A549 (cell line): ENCODE results near the gene PLCB4. TPM values are rescaled to one million over a fixed set of nuclear protein-coding genes. Genes with fewer than 3 reads are reported as not detected.

ENCODE experiments used
- ATAC-seq, 2 experiments: fragments of 200-7000 bp in 1 of 2; fragments of >200 bp in 1 of 2; cut with Nextera tagmentation in 1 of 2; cut with Tn5 transposase in 1 of 2; 3 replicates each; pipeline versions ENCODE4 v1.8.0 to v1.9.1; 2018 to 2020; ENCODE audit warnings: mild to moderate bottlenecking in 1 of 2, moderate library complexity in 1 of 2
- CTCF ChIA-PET: fragments of 300-600 bp; sonication (Branson Sonifier 250); formaldehyde crosslinking; extraction: SDS; loops from one replicate; lab custom pipeline; 2021; ENCODE audit warnings: antibody characterized with exemption, inconsistent platforms; lab: Yijun Ruan, JAX
- POLR2A ChIA-PET: fragments of 350-600 bp; formaldehyde crosslinking; extraction: SDS; loops from one replicate; lab custom pipeline; 2021; ENCODE audit warnings: antibody characterized with exemption, inconsistent platforms; lab: Yijun Ruan, JAX
- DNase-seq, 2 experiments: peaks; one replicate each; pipeline versions ENCODE4 v3.0.0 to v3.0.0-alpha.2; 2011 to 2016; ENCODE audit warnings: low read depth in 1 of 2, low spot score in 1 of 2
- FAIRE-seq: peaks from 2 replicates; lab custom pipeline; 2011; peaks lifted over from hg19 to GRCh38; lab: Jason Lieb, UNC
- H3K27ac ChIP-seq, 2 experiments: fragments of >200 bp; sonication (Bioruptor Twin); formaldehyde crosslinking; 3 replicates each; pipeline ENCODE4 v1.5.1; 2016 to 2017
- H3K4me1 ChIP-seq: fragments of >200 bp; sonication (Bioruptor Twin); formaldehyde crosslinking; 3 replicates; pipeline ENCODE4 v1.6.1; 2016
- H3K4me2 ChIP-seq: fragments of >200 bp; sonication (Bioruptor Twin); formaldehyde crosslinking; 3 replicates; pipeline ENCODE4 v1.6.1; 2016
- H3K4me3 ChIP-seq: fragments of >200 bp; sonication (Bioruptor Twin); formaldehyde crosslinking; 3 replicates; pipeline ENCODE4 v1.5.1; 2016
- H3K9me3 ChIP-seq: fragments of >200 bp; sonication (Bioruptor Twin); formaldehyde crosslinking; 3 replicates; pipeline ENCODE4 v1.6.1; 2016
- BCL3 ChIP-seq: fragments of >200 bp; sonication (Bioruptor Twin); formaldehyde crosslinking; IDR thresholded peaks from 3 replicates; pipeline ENCODE4 v1.6.1; 2016
- FOSB ChIP-seq: fragments of 250-450 bp; sonication (Bioruptor Pico); IDR thresholded peaks from 2 replicates; pipeline ENCODE4 v1.5.0; 2020; ENCODE audit warnings: mild to moderate bottlenecking, moderate library complexity
- FOSL2 ChIP-seq, 2 experiments: fragments of 450-650 bp in 1 of 2; fragments of >200 bp in 1 of 2; sonication (Bioruptor Twin) in 1 of 2; formaldehyde crosslinking; IDR thresholded peaks; 2 replicates each; pipeline versions ENCODE4 v1.5.0 to v1.6.1; 2016 to 2020; ENCODE audit warnings: mild to moderate bottlenecking in 1 of 2, moderate library complexity in 1 of 2
- HEYL ChIP-seq: fragments of 250-450 bp; sonication (Bioruptor Pico); IDR thresholded peaks from 2 replicates; pipeline ENCODE4 v1.8.0; 2021; ENCODE audit warnings: mild to moderate bottlenecking, moderate library complexity
- HMGXB4 ChIP-seq: fragments of 250-450 bp; sonication (Bioruptor Pico); IDR thresholded peaks from 2 replicates; pipeline ENCODE4 v1.5.0; 2021; ENCODE audit warnings: mild to moderate bottlenecking, moderate library complexity, borderline replicate concordance
- HOXA7 ChIP-seq: fragments of 250-450 bp; sonication (Bioruptor Pico); IDR thresholded peaks from 2 replicates; pipeline ENCODE4 v1.5.0; 2020; ENCODE audit warnings: mild to moderate bottlenecking, moderate library complexity
- HOXB5 ChIP-seq: fragments of 250-450 bp; sonication (Bioruptor Pico); IDR thresholded peaks from 2 replicates; pipeline ENCODE4 v1.5.0; 2020; ENCODE audit warnings: mild to moderate bottlenecking, moderate library complexity
- JUNB ChIP-seq: fragments of >200 bp; sonication (Bioruptor Twin); formaldehyde crosslinking; IDR thresholded peaks from 2 replicates; pipeline ENCODE4 v1.6.1; 2016
- MYC ChIP-seq: IDR thresholded peaks from 2 replicates; pipeline ENCODE4 v1.6.1; 2012; ENCODE audit warnings: mild to moderate bottlenecking, inconsistent platforms, low read length, improper control_type of control experiment, borderline replicate concordance
- POLR2A ChIP-seq: IDR thresholded peaks from 2 replicates; pipeline ENCODE4 v1.6.1; 2012; ENCODE audit warnings: mild to moderate bottlenecking, low read length
- RARB ChIP-seq: fragments of 250-450 bp; sonication (Bioruptor Pico); IDR thresholded peaks from 2 replicates; pipeline ENCODE4 v1.8.0; 2021; ENCODE audit warnings: mild to moderate bottlenecking, moderate library complexity
- RCOR1 ChIP-seq: fragments of 150-350 bp; IDR thresholded peaks from 2 replicates; pipeline ENCODE4 v1.6.1; 2014; ENCODE audit warnings: antibody characterized with exemption, low read length, low read depth
- TFCP2L1 ChIP-seq: fragments of 250-450 bp; sonication (Bioruptor Pico); IDR thresholded peaks from 2 replicates; pipeline ENCODE4 v1.5.0; 2021; ENCODE audit warnings: mild to moderate bottlenecking
- ZFP36 ChIP-seq: fragments of 450-650 bp; IDR thresholded peaks from 2 replicates; pipeline ENCODE4 v1.6.1; 2014; ENCODE audit warnings: borderline replicate concordance; ENCODE audit not compliant: partially characterized antibody
- ZSCAN20 ChIP-seq: fragments of 250-450 bp; sonication (Bioruptor Pico); IDR thresholded peaks from 2 replicates; pipeline ENCODE4 v1.8.0; 2022; ENCODE audit warnings: mild to moderate bottlenecking, moderate library complexity
- WGBS: methylation state at CpG from one replicate; pipeline ENCODE4 v1.1.6; 2017; ENCODE audit errors: missing lambda C conversion rate; 5-methylcytosine and 5-hydroxymethylcytosine counted together
- polyA plus RNA-seq, 4 experiments: library from polyadenylated mRNA; depleted of rRNA in 3 of 4; stranded (reverse); fragments of >200 nt; fragmentation: RNase III in 1 of 4; extraction: RNeasy Plus Mini Kit Qiagen cat#74134 plus additional on column Dnase treatment in 1 of 4; gene quantifications; 2 replicates in 3 of 4; 3 replicates in 1 of 4; pipeline ENCODE4 v1.2.3, GENCODE V29; 2011 to 2017
- TF ChIP-seq, protein P1 (sequence below): IDR thresholded peaks from 2 replicates; pipeline ENCODE4 v1.6.1; 2012
- TF ChIP-seq, protein P2 (sequence below): fragments of >200 bp; sonication (Bioruptor Twin); formaldehyde crosslinking; IDR thresholded peaks from 3 replicates; pipeline ENCODE4 v1.5.1; 2016
- TF ChIP-seq, protein P3 (sequence below): IDR thresholded peaks from 2 replicates; pipeline ENCODE4 v1.6.1; 2012; ENCODE audit warnings: low read depth, borderline replicate concordance
- TF ChIP-seq, protein P4 (sequence below): fragments of 200-600 bp; sonication (generic); IDR thresholded peaks from 2 replicates; pipeline ENCODE4 v1.6.1; 2016; ENCODE audit warnings: antibody characterized with exemption, mild to moderate bottlenecking, moderate library complexity
- TF ChIP-seq, protein P5 (sequence below): fragments of 150-350 bp; IDR thresholded peaks from 2 replicates; pipeline ENCODE4 v1.6.1; 2014; ENCODE audit warnings: low read depth, mild to moderate bottlenecking, low read length

PLCB4 gene
- polyA plus RNA-seq, 2 of the 4 experiments (the other 2 are of a cell fraction) = 17.1 to 32.1 TPM

GRCh38 chr20:9454791-9455190 lies 385.9 kb downstream of the PLCB4 start:
- ATAC-seq = no peak
- no peak for DNase-seq
- Histone ChIP-seq H3K9me3 (no peaks in the 10 kb centered on the region), H3K4me3 (no peak overlapping the region), H3K4me1 (peaks cover under 1% of the 10 kb centered on the region; the same call in 2 of the 3 replicates), H3K27ac (no peak overlapping the region), H3K4me2 (no peak overlapping the region)
- TF ChIP-seq, protein P1, sequence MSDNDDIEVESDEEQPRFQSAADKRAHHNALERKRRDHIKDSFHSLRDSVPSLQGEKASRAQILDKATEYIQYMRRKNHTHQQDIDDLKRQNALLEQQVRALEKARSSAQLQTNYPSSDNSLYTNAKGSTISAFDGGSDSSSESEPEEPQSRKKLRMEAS = no peak
- TF ChIP-seq, protein P2, sequence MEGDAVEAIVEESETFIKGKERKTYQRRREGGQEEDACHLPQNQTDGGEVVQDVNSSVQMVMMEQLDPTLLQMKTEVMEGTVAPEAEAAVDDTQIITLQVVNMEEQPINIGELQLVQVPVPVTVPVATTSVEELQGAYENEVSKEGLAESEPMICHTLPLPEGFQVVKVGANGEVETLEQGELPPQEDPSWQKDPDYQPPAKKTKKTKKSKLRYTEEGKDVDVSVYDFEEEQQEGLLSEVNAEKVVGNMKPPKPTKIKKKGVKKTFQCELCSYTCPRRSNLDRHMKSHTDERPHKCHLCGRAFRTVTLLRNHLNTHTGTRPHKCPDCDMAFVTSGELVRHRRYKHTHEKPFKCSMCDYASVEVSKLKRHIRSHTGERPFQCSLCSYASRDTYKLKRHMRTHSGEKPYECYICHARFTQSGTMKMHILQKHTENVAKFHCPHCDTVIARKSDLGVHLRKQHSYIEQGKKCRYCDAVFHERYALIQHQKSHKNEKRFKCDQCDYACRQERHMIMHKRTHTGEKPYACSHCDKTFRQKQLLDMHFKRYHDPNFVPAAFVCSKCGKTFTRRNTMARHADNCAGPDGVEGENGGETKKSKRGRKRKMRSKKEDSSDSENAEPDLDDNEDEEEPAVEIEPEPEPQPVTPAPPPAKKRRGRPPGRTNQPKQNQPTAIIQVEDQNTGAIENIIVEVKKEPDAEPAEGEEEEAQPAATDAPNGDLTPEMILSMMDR = no peak
- TF ChIP-seq HEYL (CRISPR knock-in tag) (no peak), TFCP2L1 (CRISPR knock-in tag) (no peak), ZFP36 (no peak), HMGXB4 (CRISPR knock-in tag) (no peak), HOXA7 (CRISPR knock-in tag) (no peak), MYC (no peak), FOSL2 (IDR thresholded peaks at IDR 0.05) (no peak), FOSL2 (CRISPR knock-in tag; IDR thresholded peaks at IDR 0.05) (no peak), POLR2A (no peak), RCOR1 (no peak), HOXB5 (no peak), RARB (CRISPR knock-in tag) (no peak)
- TF ChIP-seq, protein P3, sequence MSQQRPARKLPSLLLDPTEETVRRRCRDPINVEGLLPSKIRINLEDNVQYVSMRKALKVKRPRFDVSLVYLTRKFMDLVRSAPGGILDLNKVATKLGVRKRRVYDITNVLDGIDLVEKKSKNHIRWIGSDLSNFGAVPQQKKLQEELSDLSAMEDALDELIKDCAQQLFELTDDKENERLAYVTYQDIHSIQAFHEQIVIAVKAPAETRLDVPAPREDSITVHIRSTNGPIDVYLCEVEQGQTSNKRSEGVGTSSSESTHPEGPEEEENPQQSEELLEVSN = no peak
- TF ChIP-seq, protein P4, sequence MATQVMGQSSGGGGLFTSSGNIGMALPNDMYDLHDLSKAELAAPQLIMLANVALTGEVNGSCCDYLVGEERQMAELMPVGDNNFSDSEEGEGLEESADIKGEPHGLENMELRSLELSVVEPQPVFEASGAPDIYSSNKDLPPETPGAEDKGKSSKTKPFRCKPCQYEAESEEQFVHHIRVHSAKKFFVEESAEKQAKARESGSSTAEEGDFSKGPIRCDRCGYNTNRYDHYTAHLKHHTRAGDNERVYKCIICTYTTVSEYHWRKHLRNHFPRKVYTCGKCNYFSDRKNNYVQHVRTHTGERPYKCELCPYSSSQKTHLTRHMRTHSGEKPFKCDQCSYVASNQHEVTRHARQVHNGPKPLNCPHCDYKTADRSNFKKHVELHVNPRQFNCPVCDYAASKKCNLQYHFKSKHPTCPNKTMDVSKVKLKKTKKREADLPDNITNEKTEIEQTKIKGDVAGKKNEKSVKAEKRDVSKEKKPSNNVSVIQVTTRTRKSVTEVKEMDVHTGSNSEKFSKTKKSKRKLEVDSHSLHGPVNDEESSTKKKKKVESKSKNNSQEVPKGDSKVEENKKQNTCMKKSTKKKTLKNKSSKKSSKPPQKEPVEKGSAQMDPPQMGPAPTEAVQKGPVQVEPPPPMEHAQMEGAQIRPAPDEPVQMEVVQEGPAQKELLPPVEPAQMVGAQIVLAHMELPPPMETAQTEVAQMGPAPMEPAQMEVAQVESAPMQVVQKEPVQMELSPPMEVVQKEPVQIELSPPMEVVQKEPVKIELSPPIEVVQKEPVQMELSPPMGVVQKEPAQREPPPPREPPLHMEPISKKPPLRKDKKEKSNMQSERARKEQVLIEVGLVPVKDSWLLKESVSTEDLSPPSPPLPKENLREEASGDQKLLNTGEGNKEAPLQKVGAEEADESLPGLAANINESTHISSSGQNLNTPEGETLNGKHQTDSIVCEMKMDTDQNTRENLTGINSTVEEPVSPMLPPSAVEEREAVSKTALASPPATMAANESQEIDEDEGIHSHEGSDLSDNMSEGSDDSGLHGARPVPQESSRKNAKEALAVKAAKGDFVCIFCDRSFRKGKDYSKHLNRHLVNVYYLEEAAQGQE = no peak
- TF ChIP-seq, protein P5, sequence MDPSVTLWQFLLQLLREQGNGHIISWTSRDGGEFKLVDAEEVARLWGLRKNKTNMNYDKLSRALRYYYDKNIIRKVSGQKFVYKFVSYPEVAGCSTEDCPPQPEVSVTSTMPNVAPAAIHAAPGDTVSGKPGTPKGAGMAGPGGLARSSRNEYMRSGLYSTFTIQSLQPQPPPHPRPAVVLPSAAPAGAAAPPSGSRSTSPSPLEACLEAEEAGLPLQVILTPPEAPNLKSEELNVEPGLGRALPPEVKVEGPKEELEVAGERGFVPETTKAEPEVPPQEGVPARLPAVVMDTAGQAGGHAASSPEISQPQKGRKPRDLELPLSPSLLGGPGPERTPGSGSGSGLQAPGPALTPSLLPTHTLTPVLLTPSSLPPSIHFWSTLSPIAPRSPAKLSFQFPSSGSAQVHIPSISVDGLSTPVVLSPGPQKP = no peak
- WGBS = 73% methylated on average over 2 of the region's 2 CpGs
- ChIA-PET CTCF (no interaction called here), POLR2A (no interaction called here)
- no peak for FAIRE-seq

DNA sequence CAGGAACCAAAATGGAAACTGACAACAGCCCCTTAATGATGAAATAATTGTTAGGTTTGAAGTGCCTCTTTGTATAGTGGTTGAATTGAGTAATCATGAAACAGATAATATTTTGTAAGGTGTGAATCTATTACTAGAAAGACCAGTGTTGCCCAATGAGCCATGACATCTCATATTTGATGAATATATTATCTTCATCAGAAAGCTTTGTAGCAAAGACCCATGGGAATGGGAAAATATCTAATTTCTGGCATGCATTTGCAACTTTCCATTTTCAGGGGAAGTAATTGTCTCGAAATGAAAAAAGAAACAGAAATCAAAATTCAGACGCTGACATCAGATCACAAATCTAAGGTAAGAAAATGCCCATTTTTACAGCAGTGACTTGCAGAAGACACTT lies 388.2 kb downstream of the PLCB4 start:
- H3K4me1 ChIP-seq = peaks cover 13% of the 10 kb centered on the region
- WGBS = 87% methylated on average over 2 of the region's 2 CpGs
- H3K4me2 ChIP-seq = no peak overlapping the region
- H3K4me3 ChIP-seq = no peak overlapping the region
- ATAC-seq = no peak
- POLR2A ChIA-PET = no interaction called here
- H3K9me3 ChIP-seq = peaks cover 5% of the 10 kb centered on the region; the same call in 1 of the 3 replicates
- DNase-seq = no peak
- FAIRE-seq = peak; percentile 13
- no peak overlapping the region for H3K27ac ChIP-seq
- CTCF ChIA-PET = interaction anchor here (0.6 to 5.0 kb wide), 8 partner anchors 7 to 654 kb away, joined by 3 to 40 read pairs (median 4); no protein-coding TSS in a partner anchor
- no peak for TF ChIP-seq ZSCAN20 (CRISPR knock-in tag)
- TF ChIP-seq FOSB = no peak
- TF ChIP-seq, protein P1 = no peak
- no peak for TF ChIP-seq HOXA7 (CRISPR knock-in tag)
- TF ChIP-seq BCL3 = no peak
- TF ChIP-seq, protein P4 = no peak
- TF ChIP-seq JUNB = no peak
